GM23248 (cell line): ENCODE results near the gene HMCN1.

Experiments
- EZH2 ChIP-seq: fragments of 200-600 bp; sonication (generic); IDR thresholded peaks from 2 replicates; pipeline ENCODE4 v1.6.1; 2018; ENCODE audit warnings: antibody characterized with exemption, mild to moderate bottlenecking; ENCODE audit not compliant: insufficient read depth, poor library complexity, severe bottlenecking
- EZH2phosphoT487 ChIP-seq: fragments of 200-600 bp; sonication (generic); IDR thresholded peaks from 2 replicates; pipeline ENCODE4 v1.6.1; 2018; ENCODE audit warnings: antibody characterized with exemption, moderate library complexity, mild to moderate bottlenecking, low read depth; ENCODE audit not compliant: insufficient read depth

- TF ChIP-seq EZH2phosphoT487, result no peak
- no peak for TF ChIP-seq EZH2
Observed at GRCh38 chr1:185812934-185813333, 78.7 kb downstream of the HMCN1 start.
